Transverse colon (tissue), 4 donors: ENCODE data around the gene PALLD.

Source experiments
- EP300 ChIP-seq: sonication (generic); formaldehyde crosslinking; IDR thresholded peaks from one replicate; pipeline ENCODE4 v1.6.1; 2017; ENCODE audit warnings: antibody characterized with exemption, low read depth
- POLR2A ChIP-seq: fragments of 450-650 bp; IDR thresholded peaks from one replicate; pipeline ENCODE4 v1.6.1; 2016; ENCODE audit warnings: antibody characterized with exemption, mild to moderate bottlenecking, moderate library complexity
- POLR2AphosphoS5 ChIP-seq, 3 donors: sonication (generic); formaldehyde crosslinking; IDR thresholded peaks; one replicate each; pipeline ENCODE4 v1.6.1; 2016; ENCODE audit warnings: antibody characterized with exemption in 3 of 3
- TF ChIP-seq, protein P1 (sequence below), 5 experiments: fragments of 200-600 bp in 3 of 5; fragments of 450-650 bp in 2 of 5; sonication (generic) in 3 of 5; IDR thresholded peaks; 1 replicate in 2 of 5; 2 replicates in 3 of 5; pipeline ENCODE4 v1.5.1; 2016 to 2017; ENCODE audit warnings: antibody characterized with exemption in 5 of 5, inconsistent platforms in 3 of 5, mild to moderate bottlenecking in 2 of 5, moderate library complexity in 1 of 5

DNA sequence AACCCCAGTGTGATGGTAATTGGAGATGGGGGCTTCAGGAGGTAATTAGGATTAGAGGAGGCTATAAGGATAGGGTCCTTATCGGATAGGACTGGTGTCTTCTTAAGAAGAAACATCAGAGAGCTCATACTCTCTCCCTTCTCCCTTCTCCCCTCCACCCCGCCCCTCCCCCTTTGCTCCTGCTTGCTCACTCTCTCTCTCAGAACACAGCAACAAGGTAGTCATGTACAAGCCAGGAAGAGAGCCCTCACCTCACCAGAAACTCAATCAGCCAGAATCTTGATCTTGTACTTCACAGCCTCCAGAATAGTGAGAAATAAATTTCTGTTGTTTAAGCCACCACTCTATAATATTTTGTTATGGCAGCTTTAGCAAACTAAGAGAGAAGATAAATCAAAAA, 21.1 kb upstream of the PALLD start:
- no peak for TF ChIP-seq EP300
- no peak for TF ChIP-seq POLR2A
- TF ChIP-seq, protein P1, sequence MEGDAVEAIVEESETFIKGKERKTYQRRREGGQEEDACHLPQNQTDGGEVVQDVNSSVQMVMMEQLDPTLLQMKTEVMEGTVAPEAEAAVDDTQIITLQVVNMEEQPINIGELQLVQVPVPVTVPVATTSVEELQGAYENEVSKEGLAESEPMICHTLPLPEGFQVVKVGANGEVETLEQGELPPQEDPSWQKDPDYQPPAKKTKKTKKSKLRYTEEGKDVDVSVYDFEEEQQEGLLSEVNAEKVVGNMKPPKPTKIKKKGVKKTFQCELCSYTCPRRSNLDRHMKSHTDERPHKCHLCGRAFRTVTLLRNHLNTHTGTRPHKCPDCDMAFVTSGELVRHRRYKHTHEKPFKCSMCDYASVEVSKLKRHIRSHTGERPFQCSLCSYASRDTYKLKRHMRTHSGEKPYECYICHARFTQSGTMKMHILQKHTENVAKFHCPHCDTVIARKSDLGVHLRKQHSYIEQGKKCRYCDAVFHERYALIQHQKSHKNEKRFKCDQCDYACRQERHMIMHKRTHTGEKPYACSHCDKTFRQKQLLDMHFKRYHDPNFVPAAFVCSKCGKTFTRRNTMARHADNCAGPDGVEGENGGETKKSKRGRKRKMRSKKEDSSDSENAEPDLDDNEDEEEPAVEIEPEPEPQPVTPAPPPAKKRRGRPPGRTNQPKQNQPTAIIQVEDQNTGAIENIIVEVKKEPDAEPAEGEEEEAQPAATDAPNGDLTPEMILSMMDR (IDR thresholded peaks at IDR 0.05): no peak
- no peak for TF ChIP-seq POLR2AphosphoS5 (IDR thresholded peaks at IDR 0.05)
